ENCODE measurements around the gene WSB1.
A peak's percentile ranks its signal among the peaks of the same experiment; 100 is the strongest.
"Not testable (repeated sequence)": the region's sequence is repeated elsewhere in the genome, so short reads cannot be mapped to it uniquely, and the experiment has no call there.

WSB1 gene

GRCh38 chr17:27318633-27319032, 24.7 kb downstream of the WSB1 start:
- DNase-seq: no peak

- DNase-seq: no peak
Observed at GRCh38 chr17:27319541-27320221, 25.8 kb downstream of the WSB1 start.

- DNase-seq: no peak
Observed at GRCh38 chr17:27320222-27320560, 26.3 kb downstream of the WSB1 start.

- no peak for DNase-seq
Observed at GRCh38 chr17:27321372-27321771, 27.5 kb downstream of the WSB1 start.

GRCh38 chr17:27322026-27322425, 28.1 kb downstream of the WSB1 start:
- DNase-seq: no peak

- no peak for DNase-seq
Observed at GRCh38 chr17:27322690-27323508, 29.0 kb downstream of the WSB1 start.

GRCh38 chr17:27323538-27324215, 29.8 kb downstream of the WSB1 start:
- DNase-seq: no peak

GRCh38 chr17:27324771-27325339, 30.9 kb downstream of the WSB1 start:
- DNase-seq: no peak

- no peak for DNase-seq
Observed at GRCh38 chr17:27326051-27326450, 32.1 kb downstream of the WSB1 start.

GRCh38 chr17:27326585-27326984, 32.7 kb downstream of the WSB1 start:
- no peak for DNase-seq

GRCh38 chr17:27327397-27327796, 33.5 kb downstream of the WSB1 start:
- DNase-seq: no peak

- no peak for DNase-seq
Observed at GRCh38 chr17:27327871-27328270, 34.0 kb downstream of the WSB1 start.

- not testable (repeated sequence) for DNase-seq
Observed at GRCh38 chr17:27328686-27329085, 34.8 kb downstream of the WSB1 start.

- no peak for DNase-seq
Observed at GRCh38 chr17:27329146-27329805, 35.4 kb downstream of the WSB1 start.

GRCh38 chr17:27332047-27332393, 38.1 kb downstream of the WSB1 start:
- DNase-seq: no peak

- peak; percentile 77 to 85 for DNase-seq
Observed at GRCh38 chr17:27332485-27333409, 38.8 kb downstream of the WSB1 start.

- DNase-seq: no peak
Observed at GRCh38 chr17:27333410-27333980, 39.6 kb downstream of the WSB1 start.

GRCh38 chr17:27336184-27336583, 42.3 kb downstream of the WSB1 start:
- DNase-seq: no peak

GRCh38 chr17:27338536-27338985, 44.6 kb downstream of the WSB1 start:
- DNase-seq: no peak

- DNase-seq: no peak
Observed at GRCh38 chr17:27339198-27339835, 45.4 kb downstream of the WSB1 start.

Data from stimulated activated CD4-positive, alpha-beta T cell treated with anti-CD3 and anti-CD28 coated beads, Interleukin-4, amount 100 ng/mL, for 4 hours (primary cell).